ENCODE measurements around the gene NFIA.

The NFIA gene

GRCh38 chr1:61334718-61335589 lies 252.6 kb downstream of the NFIA start:
- no peaks in the 10 kb centered on the region for H3K4me1 ChIP-seq (ENCODE audit: control insufficient read depth, insufficient read depth, low read depth, low read length)
- no peak overlapping the region for H2BK12ac ChIP-seq (ENCODE audit: low read length in 2 of 2)
- no peak overlapping the region for H2BK15ac ChIP-seq (ENCODE audit: low read depth, poor library complexity, severe bottlenecking)

DNA sequence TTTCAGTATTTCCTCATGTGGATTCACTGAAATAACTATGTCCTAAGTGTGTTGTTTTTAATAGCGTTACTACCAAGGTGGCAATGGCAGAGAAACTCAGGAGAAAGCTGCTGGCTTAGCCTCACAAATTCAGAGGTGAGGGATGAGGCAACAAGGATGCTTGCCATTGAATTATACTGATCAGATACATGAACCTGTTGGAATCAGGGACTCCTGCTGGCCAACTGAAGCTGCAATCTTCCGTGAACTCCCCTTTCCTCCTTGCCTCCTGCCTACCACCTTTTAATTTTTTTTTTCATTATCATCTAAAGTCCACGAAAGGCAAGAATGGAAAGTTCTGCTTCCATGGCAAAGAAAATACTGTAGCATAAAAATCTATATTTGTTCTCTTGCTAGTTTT lies 254.7 kb downstream of the NFIA start:
- Histone ChIP-seq H3K36me3 (ENCODE audit: control insufficient read depth in 1 of 2, insufficient read depth in 2 of 2, low read depth in 1 of 2, low read length in 2 of 2) (no peaks in the 10 kb centered on the region), H2BK12ac (ENCODE audit: low read length in 2 of 2) (no peak overlapping the region), H2BK120ac (ENCODE audit: low read depth, low read length) (no peak overlapping the region), H3K4me2 (ENCODE audit: low read length, poor library complexity, severe bottlenecking) (no peak overlapping the region), H3K18ac (ENCODE audit: low read depth in 1 of 2, low read length in 2 of 2) (no peak overlapping the region), H2AFZ (ENCODE audit: low read depth, low read length) (no peak overlapping the region), H2BK15ac (ENCODE audit: low read depth, poor library complexity, severe bottlenecking) (no peak overlapping the region), H3K4me3 (ENCODE audit: insufficient read depth in 1 of 2, low read depth in 1 of 2, low read length in 2 of 2) (no peak overlapping the region), H3K23ac (ENCODE audit: low read length in 2 of 2) (no peak overlapping the region), H3K4me1 (ENCODE audit: control insufficient read depth, insufficient read depth, low read depth, low read length) (no peaks in the 10 kb centered on the region), H3K4ac (ENCODE audit: low read depth in 1 of 2, low read length in 2 of 2) (no peak overlapping the region), H3K27me3 (ENCODE audit: control insufficient read depth in 1 of 2, insufficient read depth in 1 of 2, low read length in 2 of 2) (peaks cover 0 to 9% of the 10 kb centered on the region in 2 experiments), H3K9me3 (ENCODE audit: control insufficient read depth, low read length) (no peaks in the 10 kb centered on the region), H2BK5ac (ENCODE audit: low read depth, low read length, poor library complexity, severe bottlenecking) (no peak overlapping the region), H4K91ac (ENCODE audit: low read length) (no peak overlapping the region), H2AK5ac (ENCODE audit: low read length, severe bottlenecking) (no peak overlapping the region), H4K8ac (ENCODE audit: low read length) (no peak overlapping the region), H3K9ac (ENCODE audit: low read length) (peak overlapping the region; percentile 84), H3K79me1 (replicated peaks; ENCODE audit: low read length, poor library complexity, severe bottlenecking) (no peaks in the 10 kb centered on the region), H3K27ac (ENCODE audit: low read length, poor library complexity, severe bottlenecking) (no peak overlapping the region), H3K14ac (ENCODE audit: low read length in 2 of 2) (no peak overlapping the region)
- DNase-seq, result no peak
- 82% methylated on average over 3 of the region's 3 CpGs for WGBS

More at GRCh38 chr1:61334718-61335589, 252.6 kb downstream of the NFIA start:
- Histone ChIP-seq H3K4me2 (ENCODE audit: low read length, poor library complexity, severe bottlenecking) (no peak overlapping the region), H3K36me3 (ENCODE audit: control insufficient read depth in 1 of 2, insufficient read depth in 2 of 2, low read depth in 1 of 2, low read length in 2 of 2) (no peaks in the 10 kb centered on the region), H4K91ac (ENCODE audit: low read length) (no peak overlapping the region), H3K18ac (ENCODE audit: low read depth in 1 of 2, low read length in 2 of 2) (no peak overlapping the region), H4K8ac (ENCODE audit: low read length) (no peak overlapping the region), H3K27ac (ENCODE audit: low read length, poor library complexity, severe bottlenecking) (no peak overlapping the region), H3K27me3 (ENCODE audit: control insufficient read depth in 1 of 2, insufficient read depth in 1 of 2, low read length in 2 of 2) (peaks cover 0 to 9% of the 10 kb centered on the region in 2 experiments), H2BK5ac (ENCODE audit: low read depth, low read length, poor library complexity, severe bottlenecking) (no peak overlapping the region), H3K9me3 (ENCODE audit: control insufficient read depth, low read length) (no peaks in the 10 kb centered on the region), H3K79me1 (replicated peaks; ENCODE audit: low read length, poor library complexity, severe bottlenecking) (no peaks in the 10 kb centered on the region), H2AFZ (ENCODE audit: low read depth, low read length) (no peak overlapping the region), H3K23ac (ENCODE audit: low read length in 2 of 2) (no peak overlapping the region), H3K4me3 (ENCODE audit: insufficient read depth in 1 of 2, low read depth in 1 of 2, low read length in 2 of 2) (no peak overlapping the region), H3K14ac (ENCODE audit: low read length in 2 of 2) (no peak overlapping the region), H3K4ac (ENCODE audit: low read depth in 1 of 2, low read length in 2 of 2) (no peak overlapping the region), H2BK120ac (ENCODE audit: low read depth, low read length) (no peak overlapping the region), H2AK5ac (ENCODE audit: low read length, severe bottlenecking) (no peak overlapping the region), H3K9ac (ENCODE audit: low read length) (no peak overlapping the region)
- DNase-seq, result peak; percentile 19
- WGBS, result 90% methylated on average over 14 of the region's 14 CpGs

GRCh38 chr1:61337441-61337951 lies 255.1 kb downstream of the NFIA start:
- WGBS, result 22% methylated on average over 1 of the region's 1 CpG
- H4K91ac ChIP-seq (ENCODE audit: low read length), result no peak overlapping the region

More at GRCh38 chr1:61337441-61337951, 255.1 kb downstream of the NFIA start:
- Histone ChIP-seq H3K36me3 (ENCODE audit: control insufficient read depth in 1 of 2, insufficient read depth in 2 of 2, low read depth in 1 of 2, low read length in 2 of 2) (no peaks in the 10 kb centered on the region), H3K14ac (ENCODE audit: low read length in 2 of 2) (no peak overlapping the region), H3K23ac (ENCODE audit: low read length in 2 of 2) (no peak overlapping the region), H2AFZ (ENCODE audit: low read depth, low read length) (no peak overlapping the region), H2BK12ac (ENCODE audit: low read length in 2 of 2) (peak overlapping the region in 1 of 2 experiments; percentile 32), H3K9me3 (ENCODE audit: control insufficient read depth, low read length) (no peaks in the 10 kb centered on the region), H3K4me2 (ENCODE audit: low read length, poor library complexity, severe bottlenecking) (no peak overlapping the region), H2AK5ac (ENCODE audit: low read length, severe bottlenecking) (no peak overlapping the region), H3K79me1 (replicated peaks; ENCODE audit: low read length, poor library complexity, severe bottlenecking) (no peaks in the 10 kb centered on the region), H3K4me3 (ENCODE audit: insufficient read depth in 1 of 2, low read depth in 1 of 2, low read length in 2 of 2) (peak overlapping the region in 1 of 2 experiments; percentile 59), H3K18ac (ENCODE audit: low read depth in 1 of 2, low read length in 2 of 2) (peak overlapping the region in 1 of 2 experiments; percentile 48), H2BK5ac (ENCODE audit: low read depth, low read length, poor library complexity, severe bottlenecking) (no peak overlapping the region), H2BK120ac (ENCODE audit: low read depth, low read length) (no peak overlapping the region), H3K4ac (ENCODE audit: low read depth in 1 of 2, low read length in 2 of 2) (no peak overlapping the region), H3K27ac (ENCODE audit: low read length, poor library complexity, severe bottlenecking) (peak overlapping the region; percentile 82), H4K8ac (ENCODE audit: low read length) (no peak overlapping the region), H3K9ac (ENCODE audit: low read length) (peak overlapping the region; percentile 84), H3K27me3 (ENCODE audit: control insufficient read depth in 1 of 2, insufficient read depth in 1 of 2, low read length in 2 of 2) (peaks cover 0 to 13% of the 10 kb centered on the region in 2 experiments), H2BK15ac (ENCODE audit: low read depth, poor library complexity, severe bottlenecking) (no peak overlapping the region), H3K4me1 (ENCODE audit: control insufficient read depth, insufficient read depth, low read depth, low read length) (no peaks in the 10 kb centered on the region)
- DNase-seq, result peak; percentile 52

Measured in mesenchymal stem cell (in vitro differentiated cells and primary cell).